GM06990 (cell line): ENCODE results near the gene LIN28B.
A peak's percentile ranks its signal among the peaks of the same experiment; 100 is the strongest.

Experiments used
- DNase-seq: peaks from one replicate; pipeline ENCODE4 v3.0.0-alpha.2; 2011; ENCODE audit not compliant: insufficient read length; ENCODE audit errors: extremely low read depth
- H3K27me3 ChIP-seq: replicated peaks from 2 replicates; pipeline ENCODE4 v1.6.0; 2011; ENCODE audit warnings: low read length; ENCODE audit not compliant: control insufficient read depth, insufficient read depth
- H3K36me3 ChIP-seq: 2 replicates; pipeline ENCODE4 v1.5.1; 2011; ENCODE audit warnings: low read length; ENCODE audit not compliant: control insufficient read depth, insufficient read depth
- H3K4me3 ChIP-seq: replicated peaks from 2 replicates; pipeline ENCODE4 v1.5.1; 2011; ENCODE audit warnings: low read depth, mild to moderate bottlenecking, control low read depth, low read length
- TF ChIP-seq, protein P1 (sequence below): IDR thresholded peaks from 2 replicates; pipeline ENCODE4 v1.5.1; 2011; ENCODE audit warnings: low read length, control low read depth, mild to moderate bottlenecking, inconsistent platforms; ENCODE audit not compliant: insufficient read depth, poor library complexity, severe bottlenecking

LIN28B gene

GRCh38 chr6:105107207-105107606 is 150.3 kb downstream of the LIN28B start:
- TF ChIP-seq, protein P1, sequence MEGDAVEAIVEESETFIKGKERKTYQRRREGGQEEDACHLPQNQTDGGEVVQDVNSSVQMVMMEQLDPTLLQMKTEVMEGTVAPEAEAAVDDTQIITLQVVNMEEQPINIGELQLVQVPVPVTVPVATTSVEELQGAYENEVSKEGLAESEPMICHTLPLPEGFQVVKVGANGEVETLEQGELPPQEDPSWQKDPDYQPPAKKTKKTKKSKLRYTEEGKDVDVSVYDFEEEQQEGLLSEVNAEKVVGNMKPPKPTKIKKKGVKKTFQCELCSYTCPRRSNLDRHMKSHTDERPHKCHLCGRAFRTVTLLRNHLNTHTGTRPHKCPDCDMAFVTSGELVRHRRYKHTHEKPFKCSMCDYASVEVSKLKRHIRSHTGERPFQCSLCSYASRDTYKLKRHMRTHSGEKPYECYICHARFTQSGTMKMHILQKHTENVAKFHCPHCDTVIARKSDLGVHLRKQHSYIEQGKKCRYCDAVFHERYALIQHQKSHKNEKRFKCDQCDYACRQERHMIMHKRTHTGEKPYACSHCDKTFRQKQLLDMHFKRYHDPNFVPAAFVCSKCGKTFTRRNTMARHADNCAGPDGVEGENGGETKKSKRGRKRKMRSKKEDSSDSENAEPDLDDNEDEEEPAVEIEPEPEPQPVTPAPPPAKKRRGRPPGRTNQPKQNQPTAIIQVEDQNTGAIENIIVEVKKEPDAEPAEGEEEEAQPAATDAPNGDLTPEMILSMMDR: no peak
- Histone ChIP-seq H3K27me3 (no peaks in the 10 kb centered on the region; the same call in 1 of the 2 replicates), H3K36me3 (no peaks in the 10 kb centered on the region), H3K4me3 (no peak overlapping the region)
- no peak for DNase-seq

DNA sequence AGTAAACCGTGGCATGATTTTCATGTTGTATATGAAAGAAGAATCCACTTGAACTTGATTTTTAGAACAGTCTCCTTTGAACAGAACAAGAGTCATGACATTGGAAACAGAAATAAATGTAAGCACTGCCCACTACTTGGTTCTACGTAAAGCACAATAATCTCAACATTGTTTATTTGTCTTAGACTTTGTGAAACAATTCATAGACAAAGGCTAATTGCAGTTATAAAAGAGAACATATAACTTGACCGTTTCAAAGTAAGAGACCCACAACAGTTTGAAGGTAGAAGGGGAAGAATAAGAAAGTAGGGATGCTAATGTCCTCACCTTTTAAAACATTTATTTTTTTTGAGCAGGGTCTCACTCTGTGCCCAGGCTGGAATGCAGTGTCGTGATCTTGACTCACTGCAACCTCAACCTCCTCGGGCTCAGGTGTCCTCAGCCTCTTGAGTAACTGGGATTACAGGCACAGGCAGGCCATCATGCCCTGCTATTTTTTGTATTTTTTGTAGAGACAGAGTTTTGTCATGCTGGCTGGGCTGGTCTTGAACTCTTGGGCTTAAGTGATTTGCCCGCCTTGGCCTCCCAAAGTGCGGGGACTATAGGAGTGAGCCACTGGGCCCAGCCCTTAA is 151.8 kb downstream of the LIN28B start:
- Histone ChIP-seq H3K4me3 (no peak overlapping the region), H3K36me3 (no peaks in the 10 kb centered on the region), H3K27me3 (no peaks in the 10 kb centered on the region; the same call in 1 of the 2 replicates)
- TF ChIP-seq, protein P1: no peak
- no peak for DNase-seq

- TF ChIP-seq, protein P1: no peak
- Histone ChIP-seq H3K4me3 (no peak overlapping the region), H3K36me3 (no peaks in the 10 kb centered on the region), H3K27me3 (no peaks in the 10 kb centered on the region; the same call in 1 of the 2 replicates)
- DNase-seq: peak; percentile 7
Measured at GRCh38 chr6:105109955-105110895, 153.3 kb downstream of the LIN28B start.

GRCh38 chr6:105111105-105111504 is 154.2 kb downstream of the LIN28B start:
- no peak for DNase-seq
- Histone ChIP-seq H3K4me3 (no peak overlapping the region), H3K36me3 (no peaks in the 10 kb centered on the region), H3K27me3 (no peaks in the 10 kb centered on the region; the same call in 1 of the 2 replicates)
- TF ChIP-seq, protein P1: no peak

GRCh38 chr6:105111871-105112270 is 155.0 kb downstream of the LIN28B start:
- H3K4me3 ChIP-seq: no peak overlapping the region
- no peaks in the 10 kb centered on the region; the same call in 1 of the 2 replicates for H3K27me3 ChIP-seq
- TF ChIP-seq, protein P1: no peak
- H3K36me3 ChIP-seq: no peaks in the 10 kb centered on the region
- no peak for DNase-seq
